Adrenal gland (tissue), 5 donors: ENCODE results near the gene GLDN.

Experiments
- POLR2A ChIP-seq, 2 donors: fragments of 450-650 bp; IDR thresholded peaks; one replicate each; pipeline ENCODE4 v1.6.1; 2017; ENCODE audit warnings: antibody characterized with exemption in 2 of 2, mild to moderate bottlenecking in 2 of 2, moderate library complexity in 1 of 2
- TF ChIP-seq, protein P1 (sequence below), 6 experiments: fragments of 450-650 bp in 4 of 6; fragments of 200-600 bp in 2 of 6; sonication (generic) in 1 of 6; IDR thresholded peaks; 1 replicate in 5 of 6; 2 replicates in 1 of 6; pipeline versions ENCODE4 v1.5.1 to v1.8.0; 2016 to 2021; ENCODE audit warnings: antibody characterized with exemption in 6 of 6, mild to moderate bottlenecking in 2 of 6, moderate library complexity in 1 of 6
- donor health status: DM: no; HTN: no; CAD: no.

DNA sequence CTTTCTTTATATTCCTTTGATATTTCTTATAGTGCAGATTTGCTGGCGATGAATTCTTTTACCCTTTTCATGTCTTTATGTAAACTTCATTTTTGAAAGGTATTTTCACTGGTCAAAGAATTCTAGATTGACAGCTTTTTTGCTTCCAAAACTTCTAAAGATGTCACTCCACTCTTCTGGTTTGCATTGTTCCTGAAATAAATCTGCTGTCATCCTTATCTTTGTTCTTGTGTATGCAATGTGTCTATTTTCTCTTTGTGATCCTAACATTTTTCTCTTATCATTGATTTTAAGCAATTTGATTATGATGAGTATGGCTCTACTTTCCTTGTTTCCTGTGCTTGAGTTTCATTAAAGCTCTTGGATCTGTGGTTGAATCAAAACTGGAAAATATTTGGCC, 103.4 kb downstream of the GLDN start:
- no peak for TF ChIP-seq POLR2A (IDR thresholded peaks at IDR 0.05)
- TF ChIP-seq, protein P1, sequence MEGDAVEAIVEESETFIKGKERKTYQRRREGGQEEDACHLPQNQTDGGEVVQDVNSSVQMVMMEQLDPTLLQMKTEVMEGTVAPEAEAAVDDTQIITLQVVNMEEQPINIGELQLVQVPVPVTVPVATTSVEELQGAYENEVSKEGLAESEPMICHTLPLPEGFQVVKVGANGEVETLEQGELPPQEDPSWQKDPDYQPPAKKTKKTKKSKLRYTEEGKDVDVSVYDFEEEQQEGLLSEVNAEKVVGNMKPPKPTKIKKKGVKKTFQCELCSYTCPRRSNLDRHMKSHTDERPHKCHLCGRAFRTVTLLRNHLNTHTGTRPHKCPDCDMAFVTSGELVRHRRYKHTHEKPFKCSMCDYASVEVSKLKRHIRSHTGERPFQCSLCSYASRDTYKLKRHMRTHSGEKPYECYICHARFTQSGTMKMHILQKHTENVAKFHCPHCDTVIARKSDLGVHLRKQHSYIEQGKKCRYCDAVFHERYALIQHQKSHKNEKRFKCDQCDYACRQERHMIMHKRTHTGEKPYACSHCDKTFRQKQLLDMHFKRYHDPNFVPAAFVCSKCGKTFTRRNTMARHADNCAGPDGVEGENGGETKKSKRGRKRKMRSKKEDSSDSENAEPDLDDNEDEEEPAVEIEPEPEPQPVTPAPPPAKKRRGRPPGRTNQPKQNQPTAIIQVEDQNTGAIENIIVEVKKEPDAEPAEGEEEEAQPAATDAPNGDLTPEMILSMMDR (IDR thresholded peaks at IDR 0.05) = no peak
